Measurements from ENCODE around the gene ISM2.

The ISM2 gene

GRCh38 chr14:77543637-77544334 lies 45.2 kb upstream of the ISM2 start:
- Histone ChIP-seq H3K4me1 (ENCODE audit: insufficient read depth, low read length) (no peaks in the 10 kb centered on the region), H2AFZ (ENCODE audit: low read depth, low read length) (no peak overlapping the region), H3K9me3 (ENCODE audit: insufficient read depth, low read length, severe bottlenecking) (no peaks in the 10 kb centered on the region), H3K4me3 (ENCODE audit: low read depth in 1 of 2, low read length in 2 of 2) (no peak overlapping the region), H3K27me3 (ENCODE audit: insufficient read depth, low read length, poor library complexity) (no peaks in the 10 kb centered on the region), H4K20me1 (ENCODE audit: insufficient read depth, low read length) (no peaks in the 10 kb centered on the region), H3K36me3 (ENCODE audit: insufficient read depth, low read length) (peaks cover 17% of the 10 kb centered on the region), H3K4me2 (ENCODE audit: insufficient read depth, low read length) (no peak overlapping the region), H3K27ac (ENCODE audit: low read length) (no peak overlapping the region), H3K9ac (ENCODE audit: low read depth, low read length) (no peak overlapping the region), H3K79me2 (ENCODE audit: insufficient read depth, low read length) (no peaks in the 10 kb centered on the region)
- ATAC-seq (ENCODE audit: insufficient read depth, low read depth) (no peak), DNase-seq (no peak)
- no peak for TF ChIP-seq EZH2 (IDR thresholded peaks at IDR 0.05; ENCODE audit: borderline replicate concordance, low read depth, low read length, severe bottlenecking)
- no peak for TF ChIP-seq CTCF (IDR thresholded peaks at IDR 0.05; ENCODE audit: borderline replicate concordance, extremely low read depth, low read length, poor library complexity, severe bottlenecking)

- no peak for ATAC-seq (ENCODE audit: insufficient read depth, low read depth)
- Histone ChIP-seq H3K9me3 (ENCODE audit: insufficient read depth, low read length, severe bottlenecking) (no peaks in the 10 kb centered on the region), H2AFZ (ENCODE audit: low read depth, low read length) (no peak overlapping the region), H3K4me1 (ENCODE audit: insufficient read depth, low read length) (no peaks in the 10 kb centered on the region), H3K27me3 (ENCODE audit: insufficient read depth, low read length, poor library complexity) (no peaks in the 10 kb centered on the region), H3K4me3 (ENCODE audit: low read depth in 1 of 2, low read length in 2 of 2) (no peak overlapping the region), H3K9ac (ENCODE audit: low read depth, low read length) (no peak overlapping the region), H3K27ac (ENCODE audit: low read length) (no peak overlapping the region), H3K79me2 (ENCODE audit: insufficient read depth, low read length) (no peaks in the 10 kb centered on the region), H3K36me3 (ENCODE audit: insufficient read depth, low read length) (peaks cover 11% of the 10 kb centered on the region; the same call in 1 of the 2 replicates), H3K4me2 (ENCODE audit: insufficient read depth, low read length) (no peak overlapping the region), H4K20me1 (ENCODE audit: insufficient read depth, low read length) (no peaks in the 10 kb centered on the region)
- DNase-seq: no peak
- TF ChIP-seq EZH2 (IDR thresholded peaks at IDR 0.05; ENCODE audit: borderline replicate concordance, low read depth, low read length, severe bottlenecking): no peak
- no peak for TF ChIP-seq CTCF (IDR thresholded peaks at IDR 0.05; ENCODE audit: borderline replicate concordance, extremely low read depth, low read length, poor library complexity, severe bottlenecking)
Observed at GRCh38 chr14:77543240-77543551, 44.6 kb upstream of the ISM2 start.

- H3K9ac ChIP-seq (ENCODE audit: low read depth, low read length): no peak overlapping the region
- no peak overlapping the region for H3K4me3 ChIP-seq (ENCODE audit: low read depth in 1 of 2, low read length in 2 of 2)
- peaks cover 8% of the 10 kb centered on the region; the same call in 1 of the 2 replicates for H3K36me3 ChIP-seq (ENCODE audit: insufficient read depth, low read length)
- no peak for ATAC-seq (ENCODE audit: insufficient read depth, low read depth)
- no peak overlapping the region for H3K4me2 ChIP-seq (ENCODE audit: insufficient read depth, low read length)
- no peaks in the 10 kb centered on the region for H4K20me1 ChIP-seq (ENCODE audit: insufficient read depth, low read length)
- TF ChIP-seq EZH2 (IDR thresholded peaks at IDR 0.05; ENCODE audit: borderline replicate concordance, low read depth, low read length, severe bottlenecking) (no peak), CTCF (IDR thresholded peaks at IDR 0.05; ENCODE audit: borderline replicate concordance, extremely low read depth, low read length, poor library complexity, severe bottlenecking) (no peak)
- no peaks in the 10 kb centered on the region for H3K27me3 ChIP-seq (ENCODE audit: insufficient read depth, low read length, poor library complexity)
- no peaks in the 10 kb centered on the region for H3K79me2 ChIP-seq (ENCODE audit: insufficient read depth, low read length)
- H3K9me3 ChIP-seq (ENCODE audit: insufficient read depth, low read length, severe bottlenecking): no peaks in the 10 kb centered on the region
- H3K27ac ChIP-seq (ENCODE audit: low read length): no peak overlapping the region
- DNase-seq: no peak
- H3K4me1 ChIP-seq (ENCODE audit: insufficient read depth, low read length): no peaks in the 10 kb centered on the region
- no peak overlapping the region for H2AFZ ChIP-seq (ENCODE audit: low read depth, low read length)
Observed at GRCh38 chr14:77542421-77543239, 44.0 kb upstream of the ISM2 start.

All from DND-41 (cell line).